Prostate gland (tissue), 2 donors: ENCODE data around the gene INPP5E. TPM values are rescaled to one million over a fixed set of nuclear protein-coding genes. Genes with fewer than 3 reads are reported as not detected.

Experiments used
- DNase-seq: peaks from one replicate; pipeline ENCODE4 v3.0.0-alpha.2; 2019; ENCODE audit warnings: low spot score
- H3K27ac ChIP-seq, 2 donors: fragments of 200-600 bp; sonication (generic); 2 replicates each; pipeline ENCODE4 v1.5.1; 2017 to 2019
- H3K27me3 ChIP-seq: fragments of 200-600 bp; sonication (generic); replicated peaks from 2 replicates; pipeline ENCODE4 v1.5.1; 2019; ENCODE audit not compliant: insufficient read depth
- H3K36me3 ChIP-seq, 2 donors: fragments of 200-600 bp; sonication (generic); 1 replicate in 1 of 2; 2 replicates in 1 of 2; pipeline versions ENCODE4 v1.5.1 to v1.8.1; 2017 to 2019
- H3K4me1 ChIP-seq: fragments of 200-600 bp; sonication (generic); replicated peaks from 2 replicates; pipeline ENCODE4 v1.5.1; 2019
- H3K4me3 ChIP-seq, 2 donors: fragments of 200-600 bp; sonication (generic); 2 replicates each; pipeline ENCODE4 v1.5.1; 2017 to 2019
- H3K9me3 ChIP-seq: fragments of 200-600 bp; sonication (generic); 2 replicates; pipeline ENCODE4 v1.5.1; 2017
- CTCF ChIP-seq, 4 experiments: fragments of 200-600 bp in 2 of 4; fragments of 450-650 bp in 2 of 4; sonication (generic) in 2 of 4; IDR thresholded peaks; 1 replicate in 3 of 4; 2 replicates in 1 of 4; pipeline ENCODE4 v1.5.1; 2016 to 2019; ENCODE audit warnings: antibody characterized with exemption in 4 of 4, mild to moderate bottlenecking in 2 of 4, moderate library complexity in 2 of 4
- POLR2A ChIP-seq: fragments of 450-650 bp; IDR thresholded peaks from one replicate; pipeline ENCODE4 v1.6.1; 2016; ENCODE audit warnings: antibody characterized with exemption, mild to moderate bottlenecking
- POLR2AphosphoS5 ChIP-seq: sonication (generic); formaldehyde crosslinking; IDR thresholded peaks from one replicate; pipeline ENCODE4 v1.6.1; 2017; ENCODE audit warnings: antibody characterized with exemption
- WGBS: methylation state at CpG from one replicate; pipeline ENCODE4 v1.1.5; 2018; 5-methylcytosine and 5-hydroxymethylcytosine counted together
- intact Hi-C: fragments of 100-400 bp; cut with DNase I; formaldehyde crosslinking; loops from one replicate; pipeline ENCODE4 v1.14.2; 2022
- total RNA-seq, 2 donors: library from RNA; depleted of rRNA; stranded (reverse); fragments of >200 nt; gene quantifications; one replicate each; pipeline ENCODE4 v1.1.0, GENCODE V29; 2016

INPP5E gene
- total RNA-seq, 2 donors from 2014 or later: 10.7 to 22.7 TPM

- no peaks in the 10 kb centered on the region for H3K36me3 ChIP-seq
- H3K4me3 ChIP-seq: no peak overlapping the region
- no peak for TF ChIP-seq POLR2AphosphoS5
- no peak for TF ChIP-seq POLR2A
- no peak for TF ChIP-seq CTCF (IDR thresholded peaks at IDR 0.05)
- H3K27ac ChIP-seq: no peak overlapping the region
- intact Hi-C loops: no loop called here
- H3K27me3 ChIP-seq: no peaks in the 10 kb centered on the region
- 88% methylated on average over 10 of the region's 18 CpGs for WGBS
- H3K9me3 ChIP-seq: no peaks in the 10 kb centered on the region
- DNase-seq: no peak
- H3K4me1 ChIP-seq: no peaks in the 10 kb centered on the region
Observed at GRCh38 chr9:136379003-136379287, 60.7 kb downstream of the INPP5E start.

Other genes with a start within 250 kb of the INPP5E start
- 1 to 10 TPM in 1 of 2 donors, not detected in 1; 1.3 TPM for gene LHX3, start 234.7 kb downstream of the INPP5E start, total RNA-seq
- 10 to 100 TPM in 1 of 2 donors, 1 to 10 TPM in 1; 4.3 to 12.2 TPM for gene QSOX2, start 194.0 kb downstream of the INPP5E start, total RNA-seq
- gene CCDC187, start 135.8 kb downstream of the INPP5E start, total RNA-seq: 1 to 10 TPM in 1 of 2 donors, not detected in 1; 1.2 TPM
- 10 to 100 TPM; 11.3 to 89.2 TPM for gene GPSM1, start 112.3 kb downstream of the INPP5E start, total RNA-seq
- gene DNLZ, start 76.1 kb downstream of the INPP5E start, total RNA-seq: 10 to 100 TPM; 37.6 to 64.3 TPM
- gene CARD9, start 66.2 kb downstream of the INPP5E start, total RNA-seq: 1 to 10 TPM; 1.5 to 3.4 TPM
- gene SNAPC4, start 39.7 kb downstream of the INPP5E start, total RNA-seq: 10 to 100 TPM in 1 of 2 donors, 1 to 10 TPM in 1; 8.6 to 22.2 TPM
- gene ENTR1, start 29.2 kb downstream of the INPP5E start, total RNA-seq: 10 to 100 TPM; 19.9 to 52.5 TPM
- gene PMPCA, start 29.2 kb downstream of the INPP5E start, total RNA-seq: 10 to 100 TPM; 29.2 to 58.7 TPM
- 100 to 1,000 TPM in 1 of 2 donors, 10 to 100 TPM in 1; 94.7 to 111 TPM for gene SEC16A, start 43.2 kb upstream of the INPP5E start, total RNA-seq
- 10 to 100 TPM; 38.0 to 63.3 TPM for gene NOTCH1, start 106.2 kb upstream of the INPP5E start, total RNA-seq
- 100 to 1,000 TPM in 1 of 2 donors, 10 to 100 TPM in 1; 49.3 to 118 TPM for gene EGFL7, start 223.1 kb upstream of the INPP5E start, total RNA-seq
- 10 to 100 TPM; 44.9 to 50.0 TPM for gene AGPAT2, start 247.6 kb upstream of the INPP5E start, total RNA-seq